ENCODE measurements around the gene EHBP1.

The EHBP1 gene

GRCh38 chr2:63078852-63079606 lies 373.5 kb downstream of the EHBP1 start:
- no peak for DNase-seq

- no peak for DNase-seq
These were observed 375.9 kb downstream of the EHBP1 start for GRCh38 chr2:63081404-63081803.

GRCh38 chr2:63086687-63087086 lies 381.2 kb downstream of the EHBP1 start:
- no peak for DNase-seq

GRCh38 chr2:63092401-63092800 lies 386.9 kb downstream of the EHBP1 start:
- DNase-seq: no peak

- no peak for DNase-seq
These were observed 387.3 kb downstream of the EHBP1 start for GRCh38 chr2:63092857-63093256.

GRCh38 chr2:63093502-63093901 lies 388.0 kb downstream of the EHBP1 start:
- no peak for DNase-seq
